ENCODE data around the gene MINK1.
"Not testable (repeated sequence)": the region's sequence is repeated elsewhere in the genome, so short reads cannot be mapped to it uniquely, and the experiment has no call there.

MINK1 gene

DNA sequence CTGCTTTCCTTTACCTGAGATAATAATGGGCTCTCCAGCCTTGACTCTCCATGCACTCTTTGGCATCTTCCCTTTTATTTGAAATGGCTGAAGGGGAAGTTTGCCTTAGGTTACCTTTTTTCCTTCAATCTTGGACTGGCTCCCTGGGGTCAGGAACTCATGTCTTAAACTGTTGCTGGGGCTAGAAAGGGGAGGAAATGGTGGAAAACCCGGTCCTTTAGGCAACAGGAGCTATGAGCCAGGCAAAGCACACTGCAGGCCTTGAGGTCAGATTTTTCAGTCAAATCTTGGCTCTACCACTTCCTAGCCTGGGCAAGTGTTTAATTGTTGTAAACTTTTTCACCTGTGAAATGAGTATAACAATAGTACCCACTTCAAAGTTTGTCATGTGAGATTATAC lies 30.2 kb downstream of the MINK1 start:
- TF ChIP-seq CTCF (IDR thresholded peaks at IDR 0.05; ENCODE audit: low read depth, low read length) = no peak
- in situ Hi-C loops (cut with HindIII; ENCODE audit: low sequenced_read_pairs) = no loop called here
- no peak for DNase-seq (ENCODE audit: low read depth, low spot score)
- no peak overlapping the region for H3K4me3 ChIP-seq (ENCODE audit: low read depth, low read length)

GRCh38 chr17:4867535-4867934 lies 34.4 kb downstream of the MINK1 start:
- H3K4me3 ChIP-seq (ENCODE audit: low read depth, low read length); in situ Hi-C loops (cut with HindIII; ENCODE audit: low sequenced_read_pairs); DNase-seq (ENCODE audit: low read depth, low spot score): not testable (repeated sequence)

- in situ Hi-C loops (cut with HindIII; ENCODE audit: low sequenced_read_pairs); DNase-seq (ENCODE audit: low read depth, low spot score); H3K4me3 ChIP-seq (ENCODE audit: low read depth, low read length): not testable (repeated sequence)
Observed at GRCh38 chr17:4869058-4869998, 36.2 kb downstream of the MINK1 start.

DNA sequence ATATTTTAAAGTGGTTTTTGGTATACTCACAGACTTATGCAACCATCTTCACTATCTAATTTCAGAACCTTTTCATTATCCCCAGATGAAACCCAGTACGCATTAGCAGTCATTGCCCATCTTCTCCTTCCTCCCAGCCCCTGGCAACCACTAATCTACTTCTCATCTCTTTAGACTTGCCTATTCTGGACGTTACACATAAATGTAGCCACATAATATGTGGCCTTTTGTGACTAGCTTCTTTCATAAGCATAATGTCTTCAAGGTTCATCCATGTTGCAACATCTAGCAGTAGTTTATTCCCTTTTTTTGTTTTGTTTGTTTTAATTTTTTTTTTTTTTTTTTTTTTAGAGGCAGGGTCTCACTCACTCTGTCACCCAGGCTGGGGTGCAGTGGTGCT lies 37.7 kb downstream of the MINK1 start:
- H3K4me3 ChIP-seq (ENCODE audit: low read depth, low read length) = no peak overlapping the region
- in situ Hi-C loops (cut with HindIII; ENCODE audit: low sequenced_read_pairs) = no loop called here
- no peak for DNase-seq (ENCODE audit: low read depth, low spot score)
- TF ChIP-seq CTCF (IDR thresholded peaks at IDR 0.05; ENCODE audit: low read depth, low read length) = no peak

GRCh38 chr17:4872786-4873185 lies 39.6 kb downstream of the MINK1 start:
- H3K4me3 ChIP-seq (ENCODE audit: low read depth, low read length) = no peak overlapping the region
- in situ Hi-C loops (cut with HindIII; ENCODE audit: low sequenced_read_pairs) = no loop called here
- TF ChIP-seq CTCF (IDR thresholded peaks at IDR 0.05; ENCODE audit: low read depth, low read length) = no peak
- no peak for DNase-seq (ENCODE audit: low read depth, low spot score)

- TF ChIP-seq CTCF (IDR thresholded peaks at IDR 0.05; ENCODE audit: low read depth, low read length) = no peak
- H3K4me3 ChIP-seq (ENCODE audit: low read depth, low read length) = no peak overlapping the region
- DNase-seq (ENCODE audit: low read depth, low spot score) = no peak
- in situ Hi-C loops (cut with HindIII; ENCODE audit: low sequenced_read_pairs) = no loop called here
Observed at GRCh38 chr17:4877089-4877488, 43.9 kb downstream of the MINK1 start.

DNA sequence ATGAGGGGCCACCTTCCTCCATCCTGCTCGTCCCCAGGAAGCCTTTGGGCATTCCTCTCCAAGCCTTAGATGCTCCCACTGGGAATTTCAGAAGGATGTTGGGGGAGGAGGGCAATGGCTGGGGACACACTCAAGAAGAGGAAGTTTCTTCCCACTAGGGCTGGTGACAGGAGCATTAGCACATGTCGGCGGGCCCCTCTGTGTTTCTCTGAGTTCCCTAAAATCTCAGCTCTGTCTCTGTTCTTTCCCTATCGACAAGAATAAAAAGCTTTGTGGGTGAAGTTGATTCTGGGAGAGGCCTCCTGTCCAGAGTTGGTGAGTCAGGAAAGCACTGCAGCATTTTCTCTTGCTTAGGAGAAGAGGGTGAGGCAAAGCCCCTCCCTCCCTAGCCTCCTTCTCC lies 46.5 kb downstream of the MINK1 start:
- in situ Hi-C loops (cut with HindIII; ENCODE audit: low sequenced_read_pairs) = no loop called here
- no peak overlapping the region for H3K4me3 ChIP-seq (ENCODE audit: low read depth, low read length)
- no peak for DNase-seq (ENCODE audit: low read depth, low spot score)
- TF ChIP-seq CTCF (IDR thresholded peaks at IDR 0.05; ENCODE audit: low read depth, low read length) = no peak

All from astrocyte of the spinal cord (primary cell).